Panc1 (cell line): ENCODE measurements around the gene CSTPP1.

ENCODE experiments used
- POLR2AphosphoS5 ChIP-seq: IDR thresholded peaks from 2 replicates; pipeline ENCODE4 v1.6.1; 2012; ENCODE audit warnings: mild to moderate bottlenecking, low read depth, low read length, moderate library complexity
- SIN3A ChIP-seq: IDR thresholded peaks from 2 replicates; pipeline ENCODE4 v1.6.1; 2012; ENCODE audit warnings: low read depth, mild to moderate bottlenecking, low read length, moderate library complexity, borderline replicate concordance; ENCODE audit not compliant: insufficient read depth
- TF ChIP-seq, protein P1 (sequence below): fragments of 450-650 bp; IDR thresholded peaks from 2 replicates; pipeline ENCODE4 v1.5.1; 2017; ENCODE audit warnings: mild to moderate bottlenecking

DNA sequence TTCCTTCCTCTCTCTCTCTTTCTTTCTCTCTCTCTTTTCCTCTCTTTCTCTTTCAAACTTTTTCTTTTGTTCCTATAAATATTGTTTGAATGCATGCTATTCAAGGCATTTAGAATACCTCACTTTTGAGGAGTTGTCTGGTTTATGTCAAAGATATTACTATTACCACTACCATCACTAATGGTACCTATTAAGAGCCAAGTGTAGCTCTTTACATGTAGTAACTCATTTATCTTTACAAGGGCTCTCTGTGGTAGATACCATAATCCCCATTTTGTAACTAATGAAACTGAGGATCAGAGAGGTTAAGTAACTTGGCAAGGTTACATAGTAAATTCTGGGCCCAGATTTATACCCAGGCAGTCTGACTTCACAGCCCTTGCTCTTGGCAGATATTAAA lies 116.0 kb downstream of the CSTPP1 start:
- TF ChIP-seq, protein P1, sequence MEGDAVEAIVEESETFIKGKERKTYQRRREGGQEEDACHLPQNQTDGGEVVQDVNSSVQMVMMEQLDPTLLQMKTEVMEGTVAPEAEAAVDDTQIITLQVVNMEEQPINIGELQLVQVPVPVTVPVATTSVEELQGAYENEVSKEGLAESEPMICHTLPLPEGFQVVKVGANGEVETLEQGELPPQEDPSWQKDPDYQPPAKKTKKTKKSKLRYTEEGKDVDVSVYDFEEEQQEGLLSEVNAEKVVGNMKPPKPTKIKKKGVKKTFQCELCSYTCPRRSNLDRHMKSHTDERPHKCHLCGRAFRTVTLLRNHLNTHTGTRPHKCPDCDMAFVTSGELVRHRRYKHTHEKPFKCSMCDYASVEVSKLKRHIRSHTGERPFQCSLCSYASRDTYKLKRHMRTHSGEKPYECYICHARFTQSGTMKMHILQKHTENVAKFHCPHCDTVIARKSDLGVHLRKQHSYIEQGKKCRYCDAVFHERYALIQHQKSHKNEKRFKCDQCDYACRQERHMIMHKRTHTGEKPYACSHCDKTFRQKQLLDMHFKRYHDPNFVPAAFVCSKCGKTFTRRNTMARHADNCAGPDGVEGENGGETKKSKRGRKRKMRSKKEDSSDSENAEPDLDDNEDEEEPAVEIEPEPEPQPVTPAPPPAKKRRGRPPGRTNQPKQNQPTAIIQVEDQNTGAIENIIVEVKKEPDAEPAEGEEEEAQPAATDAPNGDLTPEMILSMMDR: no peak
- TF ChIP-seq POLR2AphosphoS5: no peak
- TF ChIP-seq SIN3A: no peak
